H9 (cell line): ENCODE measurements around the gene PRKD2. TPM values are rescaled to one million over a fixed set of nuclear protein-coding genes. Genes with fewer than 3 reads are reported as not detected.

Experiments
- DNase-seq: peaks from one replicate; pipeline ENCODE4 v3.0.0-alpha.2; 2017
- H2AFZ ChIP-seq: one replicate; pipeline ENCODE4 v1.6.1; 2013; ENCODE audit warnings: mild to moderate bottlenecking, low read length, control low read depth, moderate library complexity
- H2AK5ac ChIP-seq: 2 replicates; pipeline ENCODE4 v1.6.1; 2013; ENCODE audit warnings: low read length, control low read depth, mixed read lengths; ENCODE audit not compliant: insufficient read length
- H2BK120ac ChIP-seq: one replicate; pipeline ENCODE4 v1.6.1; 2013; ENCODE audit warnings: low read depth, mild to moderate bottlenecking, low read length, control low read depth, inconsistent platforms; ENCODE audit not compliant: poor library complexity, severe bottlenecking
- H2BK12ac ChIP-seq: 2 replicates; pipeline ENCODE4 v1.6.1; 2013; ENCODE audit warnings: low read length, control low read depth, mixed read lengths, low read depth; ENCODE audit not compliant: insufficient read length
- H2BK15ac ChIP-seq: 2 replicates; pipeline ENCODE4 v1.6.1; 2013; ENCODE audit warnings: low read depth, low read length, control low read depth
- H2BK20ac ChIP-seq: one replicate; pipeline ENCODE4 v1.6.1; 2013; ENCODE audit warnings: low read depth, mild to moderate bottlenecking, low read length, control low read depth, inconsistent platforms; ENCODE audit not compliant: poor library complexity, severe bottlenecking
- H2BK5ac ChIP-seq: 2 replicates; pipeline ENCODE4 v1.6.1; 2013; ENCODE audit warnings: low read length, control low read depth, mixed read lengths; ENCODE audit not compliant: insufficient read length
- H3K14ac ChIP-seq: 2 replicates; pipeline ENCODE4 v1.6.1; 2013; ENCODE audit warnings: low read length, control low read depth; ENCODE audit not compliant: insufficient read depth
- H3K18ac ChIP-seq: 2 replicates; pipeline ENCODE4 v1.6.1; 2013; ENCODE audit warnings: low read depth, mild to moderate bottlenecking, mixed read lengths, low read length, control low read depth; ENCODE audit not compliant: insufficient read length
- H3K23ac ChIP-seq: 2 replicates; pipeline ENCODE4 v1.6.1; 2013; ENCODE audit warnings: low read length, control low read depth, mixed read lengths, low read depth; ENCODE audit not compliant: insufficient read length
- H3K23me2 ChIP-seq: 2 replicates; pipeline ENCODE4 v1.6.1; 2013; ENCODE audit warnings: low read depth, mild to moderate bottlenecking, mixed read lengths, low read length, control low read depth; ENCODE audit not compliant: insufficient read length, poor library complexity, severe bottlenecking
- H3K27ac ChIP-seq: 2 replicates; pipeline ENCODE4 v1.5.1; 2013; ENCODE audit warnings: low read length, control low read depth, mixed read lengths, low read depth; ENCODE audit not compliant: insufficient read length
- H3K27me3 ChIP-seq: 2 replicates; pipeline ENCODE4 v1.6.1; 2013; ENCODE audit warnings: low read length, control low read depth, inconsistent platforms; ENCODE audit not compliant: insufficient read depth
- H3K4ac ChIP-seq: 2 replicates; pipeline ENCODE4 v1.6.1; 2013; ENCODE audit warnings: low read depth, mild to moderate bottlenecking, control low read depth, inconsistent platforms, low read length, moderate library complexity
- H3K4me1 ChIP-seq: 2 replicates; pipeline ENCODE4 v1.6.1; 2013; ENCODE audit warnings: low read length, control low read depth, inconsistent platforms; ENCODE audit not compliant: insufficient read depth
- H3K4me2 ChIP-seq: 2 replicates; pipeline ENCODE4 v1.6.1; 2013; ENCODE audit warnings: low read length, control low read depth, mixed read lengths; ENCODE audit not compliant: insufficient read length, insufficient read depth
- H3K56ac ChIP-seq: 2 replicates; pipeline ENCODE4 v1.6.1; 2013; ENCODE audit warnings: low read depth, mild to moderate bottlenecking, mixed read lengths, low read length, control low read depth; ENCODE audit not compliant: insufficient read length
- H3K79me1 ChIP-seq: 2 replicates; pipeline ENCODE4 v1.6.1; 2013; ENCODE audit warnings: low read depth, mild to moderate bottlenecking, moderate library complexity, low read length, control low read depth, inconsistent platforms; ENCODE audit not compliant: insufficient read depth, poor library complexity, severe bottlenecking
- H3K79me2 ChIP-seq: 2 replicates; pipeline ENCODE4 v1.6.1; 2013; ENCODE audit warnings: low read length, control low read depth, inconsistent platforms; ENCODE audit not compliant: insufficient read depth
- H3K9ac ChIP-seq: 2 replicates; pipeline ENCODE4 v1.6.1; 2013; ENCODE audit warnings: low read length, control low read depth, mixed read lengths; ENCODE audit not compliant: insufficient read length; ENCODE audit errors: extremely low read depth
- H3K9me3 ChIP-seq: one replicate; pipeline ENCODE4 v1.6.1; 2013; ENCODE audit warnings: low read depth, low read length, inconsistent platforms; ENCODE audit not compliant: control insufficient read depth
- H3T11ph ChIP-seq: one replicate; pipeline ENCODE4 v1.6.1; 2013; ENCODE audit warnings: mild to moderate bottlenecking, low read length, control low read depth, inconsistent platforms
- H4K20me1 ChIP-seq: one replicate; pipeline ENCODE4 v1.6.1; 2013; ENCODE audit not compliant: control insufficient read depth, insufficient read length, insufficient read depth
- H4K5ac ChIP-seq: 2 replicates; pipeline ENCODE4 v1.6.1; 2013; ENCODE audit warnings: low read depth, mild to moderate bottlenecking, mixed read lengths, low read length, control low read depth; ENCODE audit not compliant: insufficient read length
- H4K8ac ChIP-seq: replicated peaks from 2 replicates; pipeline ENCODE4 v1.6.1; 2013; ENCODE audit warnings: low read length, control low read depth, mixed read lengths, low read depth; ENCODE audit not compliant: insufficient read length
- H4K91ac ChIP-seq: 2 replicates; pipeline ENCODE4 v1.6.1; 2013; ENCODE audit warnings: low read depth, mild to moderate bottlenecking, moderate library complexity, mixed read lengths, low read length, control low read depth; ENCODE audit not compliant: insufficient read length
- H3K27ac Mint-ChIP-seq, 3 experiments: 2 replicates in 2 of 3; 3 replicates in 1 of 3; pipeline ENCODE4 v1.8.0; 2020 to 2021; ENCODE audit warnings: mixed read lengths in 3 of 3, mild to moderate bottlenecking in 1 of 3, moderate library complexity in 1 of 3
- H3K27me3 Mint-ChIP-seq: 2 replicates; pipeline ENCODE4 v1.8.0; 2021; ENCODE audit warnings: low read depth, mild to moderate bottlenecking, moderate library complexity, mixed read lengths
- H3K36me3 Mint-ChIP-seq, 3 experiments: 2 replicates in 2 of 3; 3 replicates in 1 of 3; pipeline ENCODE4 v1.8.0; 2020 to 2021; ENCODE audit warnings: low read depth in 3 of 3, mixed read lengths in 3 of 3; ENCODE audit not compliant: insufficient read depth in 1 of 3
- H3K4me1 Mint-ChIP-seq, 2 experiments: 2 replicates each; pipeline ENCODE4 v1.8.0; 2020; ENCODE audit warnings: mixed read lengths in 2 of 2
- H3K4me3 Mint-ChIP-seq, 2 experiments: 2 replicates in 1 of 2; 3 replicates in 1 of 2; pipeline ENCODE4 v1.8.0; 2020 to 2021; ENCODE audit warnings: mild to moderate bottlenecking in 2 of 2, mixed read lengths in 2 of 2, moderate library complexity in 1 of 2
- H3K9me3 Mint-ChIP-seq, 2 experiments: 2 replicates in 1 of 2; 3 replicates in 1 of 2; pipeline ENCODE4 v1.8.0; 2020; ENCODE audit warnings: mild to moderate bottlenecking in 2 of 2, mixed read lengths in 2 of 2, moderate library complexity in 1 of 2
- CTCF ChIP-seq: fragments of 200-600 bp; sonication (generic); conservative IDR thresholded peaks from 3 replicates; pipeline ENCODE4 v1.8.0; 2021; ENCODE audit warnings: antibody characterized with exemption, mild to moderate bottlenecking
- WGBS: extraction: QIAGEN DNeasy Blood & Tissue Kit; methylation state at CpG from one replicate; pipeline ENCODE4 v1.1.7; 2013; ENCODE audit warnings: missing lambda C conversion rate, low lambda C conversion rate, mixed read lengths; ENCODE audit not compliant: insufficient read length; ENCODE audit errors: extremely low coverage; 5-methylcytosine and 5-hydroxymethylcytosine counted together
- total RNA-seq: library from RNA; stranded (reverse); gene quantifications from 2 replicates; pipeline ENCODE4 v1.2.1, GENCODE V29; 2021

PRKD2 gene
- total RNA-seq, 1 experiment from 2014 or later, result 60.7 TPM

DNA sequence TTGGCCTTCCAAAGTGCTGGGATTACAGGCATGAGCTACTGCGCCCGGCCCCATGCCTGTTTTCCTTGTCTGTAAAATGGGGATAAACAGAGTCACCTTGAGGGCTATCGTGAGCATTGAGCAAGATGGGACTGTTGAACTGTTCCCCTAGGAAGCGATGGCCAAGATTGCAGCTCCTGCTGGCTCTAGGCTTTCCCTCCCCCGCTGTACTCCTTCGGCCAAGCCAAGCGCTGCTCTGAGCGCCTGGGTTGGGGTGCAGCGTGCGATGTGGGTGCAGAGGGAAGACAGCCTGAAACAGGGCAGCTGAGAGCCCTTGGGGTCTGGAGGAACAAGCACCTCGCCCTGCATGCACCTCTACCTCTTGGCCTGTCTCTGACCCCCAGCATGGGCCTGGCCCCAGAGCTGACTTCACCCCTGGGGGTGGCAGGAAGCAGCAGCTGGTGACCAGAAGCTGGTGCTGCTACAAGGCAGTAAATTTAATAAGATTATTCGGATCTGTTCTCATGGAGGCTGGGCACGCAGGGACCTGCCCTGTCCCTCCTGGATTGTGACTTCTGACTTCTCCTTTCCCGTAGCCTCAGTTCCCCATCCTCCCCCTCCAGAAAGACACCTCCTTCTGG lies 86.2 kb downstream of the PRKD2 start:
- H3K4me2 ChIP-seq, result no peak overlapping the region
- no peaks in the 10 kb centered on the region for H3K36me3 Mint-ChIP-seq

More for the DNA sequence above, 86.2 kb downstream of the PRKD2 start:
- WGBS, result no CpG with 5 or more reads among the region's 14 CpGs
- H2BK5ac ChIP-seq, result no peak overlapping the region
- no peak overlapping the region for H4K91ac ChIP-seq
- Mint-ChIP-seq H3K27me3 (peaks cover 42% of the 10 kb centered on the region), H3K9me3 (no peaks in the 10 kb centered on the region; a peak in 1 of 5 replicates), H3K27ac (0 out of 7 replicates have a peak overlapping the region, but pooled peaks of 1 of the 3 experiments have one; percentile 8), H3K4me1 (peaks cover 20 to 28% of the 10 kb centered on the region in 2 experiments), H3K4me3 (no peak overlapping the region)
- H2AFZ ChIP-seq, result no peak overlapping the region
- no peak overlapping the region for H3K56ac ChIP-seq
- H3K9me3 ChIP-seq, result no peaks in the 10 kb centered on the region
- H4K8ac ChIP-seq, result no peak overlapping the region
- H3K4ac ChIP-seq, result no peak overlapping the region
- TF ChIP-seq CTCF, result no peak
- H3K79me1 ChIP-seq, result no peaks in the 10 kb centered on the region
- no peak overlapping the region for H2BK12ac ChIP-seq
- H2BK120ac ChIP-seq, result no peak overlapping the region
- peak overlapping the region; percentile 70; the same call in 1 of the 2 replicates for H3K14ac ChIP-seq
- peaks cover 7% of the 10 kb centered on the region; the same call in 1 of the 2 replicates for H3K4me1 ChIP-seq
- H3K23ac ChIP-seq, result no peak overlapping the region
- H2BK15ac ChIP-seq, result no peak overlapping the region
- no peaks in the 10 kb centered on the region for H4K20me1 ChIP-seq
- H3K79me2 ChIP-seq, result no peaks in the 10 kb centered on the region
- no peak overlapping the region for H2BK20ac ChIP-seq
- peaks cover 15% of the 10 kb centered on the region for H3K27me3 ChIP-seq
- peaks cover 9% of the 10 kb centered on the region for H3K23me2 ChIP-seq
- H4K5ac ChIP-seq, result no peak overlapping the region
- no peak overlapping the region for H3T11ph ChIP-seq
- H3K27ac ChIP-seq, result no peak overlapping the region
- peak overlapping the region; percentile 27 for H3K18ac ChIP-seq
- no peak overlapping the region for H3K9ac ChIP-seq
- no peak for DNase-seq
- no peak overlapping the region for H2AK5ac ChIP-seq
